Tibial artery (tissue), 4 donors: ENCODE results near the gene ATF3.

ENCODE experiments used
- DNase-seq, 2 donors: peaks; one replicate each; pipeline ENCODE4 v3.0.0-alpha.2; 2019
- H3K27ac ChIP-seq, 2 donors: fragments of 200-600 bp; sonication (generic) in 1 of 2; 1 replicate in 1 of 2; 2 replicates in 1 of 2; pipeline ENCODE4 v1.5.1; 2018 to 2019; ENCODE audit warnings: mild to moderate bottlenecking in 1 of 2
- H3K27me3 ChIP-seq, 2 donors: fragments of 200-600 bp; sonication (generic) in 1 of 2; one replicate each; pipeline versions ENCODE4 v1.5.1 to v1.6.0; 2016 to 2019
- H3K36me3 ChIP-seq, 3 donors: fragments of 200-600 bp; sonication (generic) in 2 of 3; one replicate each; pipeline ENCODE4 v1.5.1; 2016 to 2019; ENCODE audit warnings: mild to moderate bottlenecking in 2 of 3
- H3K4me1 ChIP-seq, 4 donors: fragments of 200-600 bp; sonication (generic) in 2 of 4; 1 replicate in 3 of 4; 2 replicates in 1 of 4; pipeline ENCODE4 v1.5.1; 2016 to 2019
- H3K4me3 ChIP-seq, 2 donors: fragments of 200-600 bp; sonication (generic) in 1 of 2; 1 replicate in 1 of 2; 2 replicates in 1 of 2; pipeline ENCODE4 v1.5.1; 2018 to 2019; ENCODE audit warnings: mild to moderate bottlenecking in 2 of 2
- H3K9me3 ChIP-seq, 3 donors: fragments of 200-600 bp; sonication (generic) in 1 of 3; one replicate each; pipeline ENCODE4 v1.5.1; 2016 to 2019
- CTCF ChIP-seq, 2 experiments: fragments of 200-600 bp in 1 of 2; fragments of 450-650 bp in 1 of 2; IDR thresholded peaks; one replicate each; pipeline ENCODE4 v1.5.1; 2017 to 2019; ENCODE audit warnings: antibody characterized with exemption in 2 of 2, mild to moderate bottlenecking in 1 of 2, moderate library complexity in 1 of 2
- intact Hi-C: fragments of 100-400 bp; cut with DNase I; formaldehyde crosslinking; loops from one replicate; pipeline ENCODE4 v1.15.0; 2023; ENCODE audit warnings: low total_unique reads

ATF3 gene

GRCh38 chr1:212628046-212628445 lies 19.5 kb downstream of the ATF3 start:
- DNase-seq, result no peak

GRCh38 chr1:212628813-212629415 lies 20.4 kb downstream of the ATF3 start:
- H3K27me3 ChIP-seq, result no peaks in the 10 kb centered on the region
- no peaks in the 10 kb centered on the region for H3K9me3 ChIP-seq
- H3K27ac ChIP-seq, result no peak overlapping the region
- intact Hi-C loops, result no loop called here
- H3K4me1 ChIP-seq, result no peaks in the 10 kb centered on the region
- no peaks in the 10 kb centered on the region for H3K36me3 ChIP-seq
- no peak for TF ChIP-seq CTCF (IDR thresholded peaks at IDR 0.05)
- DNase-seq, result no peak
- H3K4me3 ChIP-seq, result no peak overlapping the region

More at GRCh38 chr1:212628046-212628445, 19.5 kb downstream of the ATF3 start:
- no peaks in the 10 kb centered on the region for H3K9me3 ChIP-seq
- no peaks in the 10 kb centered on the region for H3K4me1 ChIP-seq
- H3K4me3 ChIP-seq, result no peak overlapping the region
- H3K27ac ChIP-seq, result no peak overlapping the region
- H3K36me3 ChIP-seq, result no peaks in the 10 kb centered on the region
- no peaks in the 10 kb centered on the region for H3K27me3 ChIP-seq
- intact Hi-C loops, result no loop called here
- no peak for TF ChIP-seq CTCF (IDR thresholded peaks at IDR 0.05)

- H3K4me1 ChIP-seq, result no peaks in the 10 kb centered on the region
- no peak overlapping the region for H3K4me3 ChIP-seq
- H3K27me3 ChIP-seq, result no peaks in the 10 kb centered on the region
- no peaks in the 10 kb centered on the region for H3K9me3 ChIP-seq
- intact Hi-C loops, result no loop called here
- no peak for TF ChIP-seq CTCF (IDR thresholded peaks at IDR 0.05)
- no peak for DNase-seq
- H3K36me3 ChIP-seq, result no peaks in the 10 kb centered on the region
- H3K27ac ChIP-seq, result no peak overlapping the region
Observed at GRCh38 chr1:212629450-212630157, 21.0 kb downstream of the ATF3 start.

- Histone ChIP-seq H3K4me1 (peaks cover 0 to 4% (median under 1%) of the 10 kb centered on the region in 4 donors), H3K27me3 (no peaks in the 10 kb centered on the region), H3K9me3 (no peaks in the 10 kb centered on the region), H3K36me3 (no peaks in the 10 kb centered on the region), H3K27ac (no peak overlapping the region), H3K4me3 (no peak overlapping the region)
- intact Hi-C loops, result no loop called here
- TF ChIP-seq CTCF (IDR thresholded peaks at IDR 0.05), result peak; percentile 76 to 88
- DNase-seq, result peak; percentile 67 to 72
Observed at GRCh38 chr1:212630158-212630900, 21.8 kb downstream of the ATF3 start.

- no peak for DNase-seq
- Histone ChIP-seq H3K36me3 (no peaks in the 10 kb centered on the region), H3K4me3 (no peak overlapping the region), H3K9me3 (no peaks in the 10 kb centered on the region), H3K4me1 (peaks cover 0 to 33% (median 26%) of the 10 kb centered on the region in 4 donors), H3K27me3 (no peaks in the 10 kb centered on the region), H3K27ac (no peak overlapping the region)
- no peak for TF ChIP-seq CTCF (IDR thresholded peaks at IDR 0.05)
- intact Hi-C loops, result no loop called here
Observed at GRCh38 chr1:212633161-212633560, 24.6 kb downstream of the ATF3 start.
